CD4-positive, alpha-beta T cell (primary cell): ENCODE results near the gene AMIGO2. TPM values are rescaled to one million over a fixed set of nuclear protein-coding genes. Genes with fewer than 3 reads are reported as not detected.

Experiments
- ATAC-seq: fragments of 200-7000 bp; cut with Tn5 transposase; one replicate; pipeline ENCODE4 v1.10.0; 2022; ENCODE audit warnings: mild to moderate bottlenecking; ENCODE audit not compliant: poor library complexity
- CTCF ChIA-PET: fragments of 350-600 bp; sonication (Branson Sonifier 250); formaldehyde crosslinking; loops from one replicate; lab custom pipeline; 2021; ENCODE audit warnings: antibody characterized with exemption, inconsistent platforms; lab: Charles Lee
- POLR2A ChIA-PET: fragments of 350-600 bp; sonication (Branson Sonifier 250); formaldehyde crosslinking; loops from one replicate; lab custom pipeline; 2021; ENCODE audit warnings: antibody characterized with exemption, inconsistent platforms; lab: Charles Lee
- DNase-seq, 14 experiments: peaks; one replicate each; pipeline ENCODE4 v3.0.0-alpha.2; 2013 to 2020; ENCODE audit warnings: mixed read lengths in 2 of 14
- H3K27ac ChIP-seq, 2 donors: one replicate each; pipeline versions ENCODE4 v1.5.1 to v1.7.0; 2013; ENCODE audit warnings: low read length in 2 of 2, low read depth in 1 of 2, mild to moderate bottlenecking in 1 of 2
- H3K27me3 ChIP-seq, 2 experiments: 1 replicate in 1 of 2; 2 replicates in 1 of 2; pipeline versions ENCODE4 v1.6.1 to v1.7.0; 2013; ENCODE audit warnings: low read length in 2 of 2, control low read depth in 1 of 2, mild to moderate bottlenecking in 1 of 2, moderate library complexity in 1 of 2; ENCODE audit not compliant: insufficient read depth in 2 of 2, control insufficient read depth in 1 of 2
- H3K36me3 ChIP-seq: one replicate; pipeline ENCODE4 v1.6.1; 2013; ENCODE audit warnings: low read length, control low read depth; ENCODE audit not compliant: insufficient read depth
- H3K4me1 ChIP-seq: one replicate; pipeline ENCODE4 v1.6.1; 2013; ENCODE audit warnings: low read length, control low read depth; ENCODE audit not compliant: insufficient read depth
- H3K4me3 ChIP-seq: one replicate; pipeline ENCODE4 v1.5.1; 2013; ENCODE audit warnings: mild to moderate bottlenecking, low read length, moderate library complexity
- H3K9me3 ChIP-seq, 2 experiments: 1 replicate in 1 of 2; 2 replicates in 1 of 2; pipeline versions ENCODE4 v1.6.1 to v1.7.0; 2013; ENCODE audit warnings: low read length in 2 of 2, mild to moderate bottlenecking in 2 of 2, control low read depth in 1 of 2, moderate library complexity in 1 of 2; ENCODE audit not compliant: control insufficient read depth in 1 of 2, insufficient read depth in 1 of 2
- H3K27ac Mint-ChIP-seq: one replicate; pipeline ENCODE4 v1.8.0; 2020; ENCODE audit warnings: mixed read lengths
- H3K27me3 Mint-ChIP-seq: one replicate; pipeline ENCODE4 v1.8.0; 2021; ENCODE audit warnings: mixed read lengths
- H3K36me3 Mint-ChIP-seq: one replicate; pipeline ENCODE4 v1.8.0; 2021; ENCODE audit warnings: low read depth, mixed read lengths
- H3K4me1 Mint-ChIP-seq: one replicate; pipeline ENCODE4 v1.8.0; 2021; ENCODE audit warnings: low read depth, mixed read lengths
- H3K4me3 Mint-ChIP-seq: one replicate; pipeline ENCODE4 v1.8.0; 2020; ENCODE audit warnings: mild to moderate bottlenecking, mixed read lengths
- H3K9me3 Mint-ChIP-seq: one replicate; pipeline ENCODE4 v1.8.0; 2020; ENCODE audit warnings: mixed read lengths
- intact Hi-C, 2 experiments: fragments of 100-400 bp; cut with DNase I in 1 of 2; cut with micrococcal nuclease in 1 of 2; formaldehyde crosslinking; loops; one replicate each; pipeline versions ENCODE4 v1.15.1 to v1.9.0; 2023 to 2025; cut with DNase I, micrococcal nuclease
- total RNA-seq, 174 experiments: library from RNA in 2 of 174; stranded (reverse) in 2 of 174; gene quantifications; one replicate each; pipeline ENCODE4 v1.2.3 and lab custom pipeline; 2021 to 2026
- TF ChIP-seq, protein P1 (sequence below): fragments of 200-600 bp; IDR thresholded peaks from one replicate; pipeline ENCODE4 v1.8.0; 2022; ENCODE audit warnings: antibody characterized with exemption, mild to moderate bottlenecking

Gene AMIGO2
- total RNA-seq, 2 experiments from 2014 or later = 9.7 to 10.1 TPM

DNA sequence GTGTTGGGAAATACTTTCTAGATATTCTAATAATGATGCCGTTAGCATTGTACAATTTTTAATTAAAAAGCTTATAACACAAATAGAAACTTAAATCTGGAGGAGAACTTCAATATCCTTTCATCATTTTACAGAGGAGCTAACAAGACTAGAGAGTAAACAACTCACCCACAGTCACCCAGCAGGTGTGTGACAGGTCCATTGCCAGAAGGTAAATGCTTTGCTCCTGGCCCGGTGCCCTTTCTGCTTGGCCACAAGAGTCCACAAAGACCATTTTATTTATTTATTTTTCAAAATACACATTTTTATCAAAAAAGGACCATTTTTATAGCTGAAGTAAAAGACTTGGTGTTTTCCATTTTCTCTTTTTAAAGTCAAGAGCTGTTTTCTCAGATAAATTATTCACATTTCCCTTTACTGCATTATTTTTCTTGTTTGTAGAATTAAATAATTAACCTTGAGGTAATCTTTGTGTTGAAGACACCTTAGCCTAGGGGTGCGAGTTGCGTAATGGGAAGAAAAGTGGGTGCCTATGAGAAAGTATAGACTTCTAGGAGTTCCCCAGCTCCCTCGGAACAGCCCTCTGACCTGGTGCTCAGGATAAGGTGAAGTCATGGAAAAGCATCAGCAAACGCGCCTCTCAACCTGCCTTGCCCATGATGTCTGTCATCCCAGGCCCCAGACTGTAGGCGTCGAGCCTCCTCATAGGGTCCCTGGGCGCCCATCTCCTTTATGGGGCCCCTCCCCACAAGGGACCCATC lies 26.3 kb upstream of the AMIGO2 start:
- Mint-ChIP-seq H3K4me1 (peaks cover 34% of the 10 kb centered on the region), H3K36me3 (peaks cover 61% of the 10 kb centered on the region), H3K9me3 (no peaks in the 10 kb centered on the region), H3K4me3 (no peak overlapping the region), H3K27ac (no peak overlapping the region), H3K27me3 (no peaks in the 10 kb centered on the region)
- Histone ChIP-seq H3K27ac (no peak overlapping the region), H3K9me3 (no peaks in the 10 kb centered on the region), H3K27me3 (no peaks in the 10 kb centered on the region), H3K4me3 (no peak overlapping the region), H3K4me1 (peaks cover 4% of the 10 kb centered on the region), H3K36me3 (peaks cover 9% of the 10 kb centered on the region)
- CTCF ChIA-PET = interaction anchor here (0.6 to 1.2 kb wide), 2 partner anchors 14 to 97 kb away, joined by 3 read pairs; no protein-coding TSS in a partner anchor
- intact Hi-C loops = no loop called here
- DNase-seq (no peak), ATAC-seq (no peak)
- POLR2A ChIA-PET = no interaction called here
- TF ChIP-seq, protein P1, sequence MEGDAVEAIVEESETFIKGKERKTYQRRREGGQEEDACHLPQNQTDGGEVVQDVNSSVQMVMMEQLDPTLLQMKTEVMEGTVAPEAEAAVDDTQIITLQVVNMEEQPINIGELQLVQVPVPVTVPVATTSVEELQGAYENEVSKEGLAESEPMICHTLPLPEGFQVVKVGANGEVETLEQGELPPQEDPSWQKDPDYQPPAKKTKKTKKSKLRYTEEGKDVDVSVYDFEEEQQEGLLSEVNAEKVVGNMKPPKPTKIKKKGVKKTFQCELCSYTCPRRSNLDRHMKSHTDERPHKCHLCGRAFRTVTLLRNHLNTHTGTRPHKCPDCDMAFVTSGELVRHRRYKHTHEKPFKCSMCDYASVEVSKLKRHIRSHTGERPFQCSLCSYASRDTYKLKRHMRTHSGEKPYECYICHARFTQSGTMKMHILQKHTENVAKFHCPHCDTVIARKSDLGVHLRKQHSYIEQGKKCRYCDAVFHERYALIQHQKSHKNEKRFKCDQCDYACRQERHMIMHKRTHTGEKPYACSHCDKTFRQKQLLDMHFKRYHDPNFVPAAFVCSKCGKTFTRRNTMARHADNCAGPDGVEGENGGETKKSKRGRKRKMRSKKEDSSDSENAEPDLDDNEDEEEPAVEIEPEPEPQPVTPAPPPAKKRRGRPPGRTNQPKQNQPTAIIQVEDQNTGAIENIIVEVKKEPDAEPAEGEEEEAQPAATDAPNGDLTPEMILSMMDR = no peak

DNA sequence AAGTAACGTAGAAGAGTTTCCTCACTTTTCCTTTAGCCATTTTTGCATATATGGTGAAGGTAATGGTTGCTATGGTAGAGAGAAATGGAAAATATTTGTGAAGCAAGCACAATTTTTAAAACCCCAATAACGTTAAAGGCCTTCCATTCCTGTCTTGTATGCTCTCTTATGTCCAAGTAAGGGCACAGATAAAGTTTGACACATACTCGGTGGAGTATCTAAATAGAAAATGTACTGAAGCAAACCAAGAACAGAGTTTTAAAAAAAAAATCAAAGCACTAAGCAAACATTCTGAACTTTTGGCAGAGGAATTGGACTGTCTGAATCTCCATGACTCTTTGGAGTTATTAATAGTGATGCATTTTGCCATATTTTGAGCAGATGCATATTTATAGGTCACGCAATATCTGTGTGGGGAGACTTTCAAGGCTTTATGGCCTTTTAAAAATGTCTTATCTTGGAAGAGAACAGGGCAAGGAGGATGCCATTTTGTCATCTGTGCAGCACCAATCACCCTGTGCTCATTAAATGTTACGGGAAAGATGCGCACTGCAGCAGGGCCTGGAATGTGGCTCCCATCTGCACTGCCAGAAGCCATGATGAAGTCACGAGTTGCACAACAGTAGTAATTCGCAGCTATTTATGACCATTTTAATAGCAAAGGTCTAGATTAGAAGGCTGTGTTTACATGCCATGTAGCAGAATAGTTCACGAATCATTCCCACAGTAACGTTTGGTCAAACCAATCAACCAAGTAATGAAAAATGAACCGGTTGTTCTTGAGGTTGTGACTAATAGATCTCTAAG lies 23.3 kb upstream of the AMIGO2 start:
- Histone ChIP-seq H3K27ac (no peak overlapping the region), H3K27me3 (no peaks in the 10 kb centered on the region), H3K4me1 (no peaks in the 10 kb centered on the region), H3K36me3 (peaks cover 2% of the 10 kb centered on the region), H3K9me3 (no peaks in the 10 kb centered on the region), H3K4me3 (no peak overlapping the region)
- H3K4me1 Mint-ChIP-seq = peaks cover 9% of the 10 kb centered on the region
- H3K27ac Mint-ChIP-seq = no peak overlapping the region
- no peak for DNase-seq
- no peaks in the 10 kb centered on the region for H3K9me3 Mint-ChIP-seq
- no peak overlapping the region for H3K4me3 Mint-ChIP-seq
- ChIA-PET CTCF (no interaction called here), POLR2A (no interaction called here)
- no peak for ATAC-seq
- H3K36me3 Mint-ChIP-seq = peaks cover 35% of the 10 kb centered on the region
- no peaks in the 10 kb centered on the region for H3K27me3 Mint-ChIP-seq
- intact Hi-C loops = no loop called here
- TF ChIP-seq, protein P1 = no peak

DNA sequence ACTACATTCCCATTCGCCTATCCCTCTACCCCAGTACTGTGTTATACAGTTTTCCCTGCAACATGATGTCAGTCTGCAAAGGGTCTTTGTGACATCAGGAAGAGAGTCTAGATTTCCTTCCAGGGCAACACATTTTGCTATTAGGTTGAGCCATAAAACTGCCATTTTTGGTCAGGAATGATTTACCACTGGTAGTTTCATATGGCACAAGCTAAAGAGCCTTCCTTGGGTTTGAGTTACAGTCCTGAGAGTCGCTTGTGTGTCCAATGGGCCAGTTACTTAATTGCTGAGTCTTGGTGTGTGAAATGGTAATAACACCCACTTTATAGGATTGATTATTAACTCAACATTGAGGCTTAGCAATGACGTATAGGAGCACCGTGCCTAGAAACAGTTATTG lies 22.6 kb upstream of the AMIGO2 start:
- CTCF ChIA-PET = no interaction called here
- peaks cover 9% of the 10 kb centered on the region for H3K4me1 Mint-ChIP-seq

More for the DNA sequence above, 22.6 kb upstream of the AMIGO2 start:
- ATAC-seq = no peak
- POLR2A ChIA-PET = no interaction called here
- H3K27me3 Mint-ChIP-seq = no peaks in the 10 kb centered on the region
- Histone ChIP-seq H3K27me3 (no peaks in the 10 kb centered on the region), H3K4me1 (no peaks in the 10 kb centered on the region), H3K4me3 (no peak overlapping the region), H3K9me3 (no peaks in the 10 kb centered on the region), H3K27ac (no peak overlapping the region), H3K36me3 (no peaks in the 10 kb centered on the region)
- intact Hi-C loops = no loop called here
- TF ChIP-seq, protein P1 = no peak
- H3K36me3 Mint-ChIP-seq = peaks cover 30% of the 10 kb centered on the region
- no peak overlapping the region for H3K27ac Mint-ChIP-seq
- no peaks in the 10 kb centered on the region for H3K9me3 Mint-ChIP-seq
- H3K4me3 Mint-ChIP-seq = no peak overlapping the region
- DNase-seq = no peak
